HPDE6-E6E7 (cell line): ENCODE results near the gene BIN1.
A peak's percentile ranks its signal among the peaks of the same experiment; 100 is the strongest.

ENCODE experiments used
- DNase-seq: peaks from one replicate; pipeline ENCODE4 v3.0.0; 2011; ENCODE audit warnings: missing footprints; ENCODE audit errors: extremely low spot score

The BIN1 gene

GRCh38 chr2:127058246-127058953 lies 48.6 kb downstream of the BIN1 start:
- DNase-seq, result no peak

GRCh38 chr2:127057371-127058245 lies 49.3 kb downstream of the BIN1 start:
- DNase-seq, result no peak

GRCh38 chr2:127056631-127057370 lies 50.2 kb downstream of the BIN1 start:
- DNase-seq, result no peak

GRCh38 chr2:127056086-127056485 lies 50.9 kb downstream of the BIN1 start:
- DNase-seq, result no peak

GRCh38 chr2:127055786-127056076 lies 51.2 kb downstream of the BIN1 start:
- no peak for DNase-seq

GRCh38 chr2:127054996-127055785 lies 51.8 kb downstream of the BIN1 start:
- no peak for DNase-seq

GRCh38 chr2:127054604-127054930 lies 52.4 kb downstream of the BIN1 start:
- DNase-seq, result no peak

- DNase-seq, result no peak
These were observed 53.0 kb downstream of the BIN1 start for GRCh38 chr2:127053731-127054603.

GRCh38 chr2:127052771-127053691 lies 53.9 kb downstream of the BIN1 start:
- DNase-seq, result no peak

GRCh38 chr2:127052057-127052770 lies 54.7 kb downstream of the BIN1 start:
- no peak for DNase-seq

GRCh38 chr2:127051116-127052056 lies 55.6 kb downstream of the BIN1 start:
- no peak for DNase-seq

GRCh38 chr2:127050803-127051115 lies 56.2 kb downstream of the BIN1 start:
- no peak for DNase-seq

- DNase-seq, result peak; percentile 51
These were observed 56.8 kb downstream of the BIN1 start for GRCh38 chr2:127049927-127050802.

GRCh38 chr2:127048969-127049897 lies 57.7 kb downstream of the BIN1 start:
- no peak for DNase-seq

GRCh38 chr2:127048618-127048935 lies 58.4 kb downstream of the BIN1 start:
- DNase-seq, result no peak
